HG02852 (cell line): Measurements from ENCODE around the gene RNASEL.
"Not testable (repeated sequence)": the region's sequence is repeated elsewhere in the genome, so short reads cannot be mapped to it uniquely, and the experiment has no call there.

ENCODE experiments used
- ATAC-seq: cut with Tn5 transposase; IDR thresholded peaks from one replicate; pipeline ENCODE4 v1.9.1; 2021; ENCODE audit warnings: mild to moderate bottlenecking, moderate library complexity; ENCODE audit not compliant: unreplicated experiment

The RNASEL gene

GRCh38 chr1:182565537-182565936 is 23.5 kb downstream of the RNASEL start:
- ATAC-seq: no peak

GRCh38 chr1:182564406-182565004 is 24.6 kb downstream of the RNASEL start:
- no peak for ATAC-seq

- no peak for ATAC-seq
These were observed 26.0 kb downstream of the RNASEL start for GRCh38 chr1:182563095-182563494.

- ATAC-seq: no peak
These were observed 27.6 kb downstream of the RNASEL start for GRCh38 chr1:182561456-182561855.

- no peak for ATAC-seq
These were observed 28.6 kb downstream of the RNASEL start for GRCh38 chr1:182560392-182560984.

GRCh38 chr1:182556279-182556678 is 32.8 kb downstream of the RNASEL start:
- no peak for ATAC-seq

GRCh38 chr1:182555493-182555892 is 33.6 kb downstream of the RNASEL start:
- no peak for ATAC-seq

- no peak for ATAC-seq
These were observed 36.5 kb downstream of the RNASEL start for GRCh38 chr1:182552527-182552926.

- ATAC-seq: no peak
These were observed 39.2 kb downstream of the RNASEL start for GRCh38 chr1:182549811-182550210.

GRCh38 chr1:182549346-182549745 is 39.7 kb downstream of the RNASEL start:
- ATAC-seq: no peak

GRCh38 chr1:182533896-182534295 is 55.2 kb downstream of the RNASEL start:
- no peak for ATAC-seq

GRCh38 chr1:182528206-182528605 is 60.9 kb downstream of the RNASEL start:
- not testable (repeated sequence) for ATAC-seq

- ATAC-seq: no peak
These were observed 61.4 kb downstream of the RNASEL start for GRCh38 chr1:182527680-182528079.

- ATAC-seq: no peak
These were observed 63.7 kb downstream of the RNASEL start for GRCh38 chr1:182525342-182525741.
